H9 (cell line): ENCODE results near the gene KCNN3. TPM values are rescaled to one million over a fixed set of nuclear protein-coding genes. Genes with fewer than 3 reads are reported as not detected.

Experiments used
- DNase-seq: peaks from one replicate; pipeline ENCODE4 v3.0.0-alpha.2; 2017
- H2AFZ ChIP-seq: one replicate; pipeline ENCODE4 v1.6.1; 2013; ENCODE audit warnings: mild to moderate bottlenecking, low read length, control low read depth, moderate library complexity
- H2AK5ac ChIP-seq: 2 replicates; pipeline ENCODE4 v1.6.1; 2013; ENCODE audit warnings: low read length, control low read depth, mixed read lengths; ENCODE audit not compliant: insufficient read length
- H2BK120ac ChIP-seq: one replicate; pipeline ENCODE4 v1.6.1; 2013; ENCODE audit warnings: low read depth, mild to moderate bottlenecking, low read length, control low read depth, inconsistent platforms; ENCODE audit not compliant: poor library complexity, severe bottlenecking
- H2BK12ac ChIP-seq: 2 replicates; pipeline ENCODE4 v1.6.1; 2013; ENCODE audit warnings: low read length, control low read depth, mixed read lengths, low read depth; ENCODE audit not compliant: insufficient read length
- H2BK15ac ChIP-seq: 2 replicates; pipeline ENCODE4 v1.6.1; 2013; ENCODE audit warnings: low read depth, low read length, control low read depth
- H2BK20ac ChIP-seq: one replicate; pipeline ENCODE4 v1.6.1; 2013; ENCODE audit warnings: low read depth, mild to moderate bottlenecking, low read length, control low read depth, inconsistent platforms; ENCODE audit not compliant: poor library complexity, severe bottlenecking
- H2BK5ac ChIP-seq: 2 replicates; pipeline ENCODE4 v1.6.1; 2013; ENCODE audit warnings: low read length, control low read depth, mixed read lengths; ENCODE audit not compliant: insufficient read length
- H3K14ac ChIP-seq: 2 replicates; pipeline ENCODE4 v1.6.1; 2013; ENCODE audit warnings: low read length, control low read depth; ENCODE audit not compliant: insufficient read depth
- H3K18ac ChIP-seq: 2 replicates; pipeline ENCODE4 v1.6.1; 2013; ENCODE audit warnings: low read depth, mild to moderate bottlenecking, mixed read lengths, low read length, control low read depth; ENCODE audit not compliant: insufficient read length
- H3K23ac ChIP-seq: 2 replicates; pipeline ENCODE4 v1.6.1; 2013; ENCODE audit warnings: low read length, control low read depth, mixed read lengths, low read depth; ENCODE audit not compliant: insufficient read length
- H3K23me2 ChIP-seq: 2 replicates; pipeline ENCODE4 v1.6.1; 2013; ENCODE audit warnings: low read depth, mild to moderate bottlenecking, mixed read lengths, low read length, control low read depth; ENCODE audit not compliant: insufficient read length, poor library complexity, severe bottlenecking
- H3K27ac ChIP-seq: 2 replicates; pipeline ENCODE4 v1.5.1; 2013; ENCODE audit warnings: low read length, control low read depth, mixed read lengths, low read depth; ENCODE audit not compliant: insufficient read length
- H3K27me3 ChIP-seq: 2 replicates; pipeline ENCODE4 v1.6.1; 2013; ENCODE audit warnings: low read length, control low read depth, inconsistent platforms; ENCODE audit not compliant: insufficient read depth
- H3K4ac ChIP-seq: 2 replicates; pipeline ENCODE4 v1.6.1; 2013; ENCODE audit warnings: low read depth, mild to moderate bottlenecking, control low read depth, inconsistent platforms, low read length, moderate library complexity
- H3K4me1 ChIP-seq: 2 replicates; pipeline ENCODE4 v1.6.1; 2013; ENCODE audit warnings: low read length, control low read depth, inconsistent platforms; ENCODE audit not compliant: insufficient read depth
- H3K4me2 ChIP-seq: 2 replicates; pipeline ENCODE4 v1.6.1; 2013; ENCODE audit warnings: low read length, control low read depth, mixed read lengths; ENCODE audit not compliant: insufficient read length, insufficient read depth
- H3K56ac ChIP-seq: 2 replicates; pipeline ENCODE4 v1.6.1; 2013; ENCODE audit warnings: low read depth, mild to moderate bottlenecking, mixed read lengths, low read length, control low read depth; ENCODE audit not compliant: insufficient read length
- H3K79me1 ChIP-seq: 2 replicates; pipeline ENCODE4 v1.6.1; 2013; ENCODE audit warnings: low read depth, mild to moderate bottlenecking, moderate library complexity, low read length, control low read depth, inconsistent platforms; ENCODE audit not compliant: insufficient read depth, poor library complexity, severe bottlenecking
- H3K79me2 ChIP-seq: 2 replicates; pipeline ENCODE4 v1.6.1; 2013; ENCODE audit warnings: low read length, control low read depth, inconsistent platforms; ENCODE audit not compliant: insufficient read depth
- H3K9ac ChIP-seq: 2 replicates; pipeline ENCODE4 v1.6.1; 2013; ENCODE audit warnings: low read length, control low read depth, mixed read lengths; ENCODE audit not compliant: insufficient read length; ENCODE audit errors: extremely low read depth
- H3K9me3 ChIP-seq: one replicate; pipeline ENCODE4 v1.6.1; 2013; ENCODE audit warnings: low read depth, low read length, inconsistent platforms; ENCODE audit not compliant: control insufficient read depth
- H3T11ph ChIP-seq: one replicate; pipeline ENCODE4 v1.6.1; 2013; ENCODE audit warnings: mild to moderate bottlenecking, low read length, control low read depth, inconsistent platforms
- H4K20me1 ChIP-seq: one replicate; pipeline ENCODE4 v1.6.1; 2013; ENCODE audit not compliant: control insufficient read depth, insufficient read length, insufficient read depth
- H4K5ac ChIP-seq: 2 replicates; pipeline ENCODE4 v1.6.1; 2013; ENCODE audit warnings: low read depth, mild to moderate bottlenecking, mixed read lengths, low read length, control low read depth; ENCODE audit not compliant: insufficient read length
- H4K8ac ChIP-seq: replicated peaks from 2 replicates; pipeline ENCODE4 v1.6.1; 2013; ENCODE audit warnings: low read length, control low read depth, mixed read lengths, low read depth; ENCODE audit not compliant: insufficient read length
- H4K91ac ChIP-seq: 2 replicates; pipeline ENCODE4 v1.6.1; 2013; ENCODE audit warnings: low read depth, mild to moderate bottlenecking, moderate library complexity, mixed read lengths, low read length, control low read depth; ENCODE audit not compliant: insufficient read length
- H3K27ac Mint-ChIP-seq, 3 experiments: 2 replicates in 2 of 3; 3 replicates in 1 of 3; pipeline ENCODE4 v1.8.0; 2020 to 2021; ENCODE audit warnings: mixed read lengths in 3 of 3, mild to moderate bottlenecking in 1 of 3, moderate library complexity in 1 of 3
- H3K27me3 Mint-ChIP-seq: 2 replicates; pipeline ENCODE4 v1.8.0; 2021; ENCODE audit warnings: low read depth, mild to moderate bottlenecking, moderate library complexity, mixed read lengths
- H3K36me3 Mint-ChIP-seq, 3 experiments: 2 replicates in 2 of 3; 3 replicates in 1 of 3; pipeline ENCODE4 v1.8.0; 2020 to 2021; ENCODE audit warnings: low read depth in 3 of 3, mixed read lengths in 3 of 3; ENCODE audit not compliant: insufficient read depth in 1 of 3
- H3K4me1 Mint-ChIP-seq, 2 experiments: 2 replicates each; pipeline ENCODE4 v1.8.0; 2020; ENCODE audit warnings: mixed read lengths in 2 of 2
- H3K4me3 Mint-ChIP-seq, 2 experiments: 2 replicates in 1 of 2; 3 replicates in 1 of 2; pipeline ENCODE4 v1.8.0; 2020 to 2021; ENCODE audit warnings: mild to moderate bottlenecking in 2 of 2, mixed read lengths in 2 of 2, moderate library complexity in 1 of 2
- H3K9me3 Mint-ChIP-seq, 2 experiments: 2 replicates in 1 of 2; 3 replicates in 1 of 2; pipeline ENCODE4 v1.8.0; 2020; ENCODE audit warnings: mild to moderate bottlenecking in 2 of 2, mixed read lengths in 2 of 2, moderate library complexity in 1 of 2
- CTCF ChIP-seq: fragments of 200-600 bp; sonication (generic); conservative IDR thresholded peaks from 3 replicates; pipeline ENCODE4 v1.8.0; 2021; ENCODE audit warnings: antibody characterized with exemption, mild to moderate bottlenecking
- WGBS: extraction: QIAGEN DNeasy Blood & Tissue Kit; methylation state at CpG from one replicate; pipeline ENCODE4 v1.1.7; 2013; ENCODE audit warnings: missing lambda C conversion rate, low lambda C conversion rate, mixed read lengths; ENCODE audit not compliant: insufficient read length; ENCODE audit errors: extremely low coverage; 5-methylcytosine and 5-hydroxymethylcytosine counted together
- total RNA-seq: library from RNA; stranded (reverse); gene quantifications from 2 replicates; pipeline ENCODE4 v1.2.1, GENCODE V29; 2021

KCNN3 gene
- total RNA-seq, 1 experiment from 2014 or later, result 0.83 TPM

DNA sequence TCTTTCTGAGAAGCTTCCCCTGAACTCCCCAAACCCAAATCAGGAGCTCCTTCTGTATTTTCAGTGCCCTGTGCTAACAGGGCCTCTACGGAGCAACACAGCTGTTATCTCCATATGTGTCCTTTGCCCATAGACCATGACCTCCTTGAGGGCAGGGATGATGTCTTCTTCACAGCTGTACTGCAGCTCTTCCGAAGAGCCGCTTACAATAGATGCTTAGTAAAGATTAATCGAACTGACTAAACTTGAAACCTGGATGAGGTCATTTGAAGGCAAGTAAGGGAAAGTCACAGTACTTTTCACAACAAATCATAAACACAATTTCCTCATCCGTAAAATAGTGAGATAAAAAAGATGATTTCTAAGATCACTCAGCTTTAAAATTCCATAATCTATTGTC, 4.4 kb upstream of the KCNN3 start:
- Mint-ChIP-seq H3K4me3 (no peak overlapping the region), H3K27me3 (peaks cover 4% of the 10 kb centered on the region), H3K36me3 (no peaks in the 10 kb centered on the region; a peak in 1 of 7 replicates), H3K4me1 (peaks cover 11 to 18% of the 10 kb centered on the region in 2 experiments), H3K9me3 (no peaks in the 10 kb centered on the region; a peak in 1 of 5 replicates), H3K27ac (no peak overlapping the region)
- no peak overlapping the region for H2AK5ac ChIP-seq
- H3K14ac ChIP-seq, result no peak overlapping the region
- no peak overlapping the region for H2BK120ac ChIP-seq
- H3K9ac ChIP-seq, result no peak overlapping the region
- no peaks in the 10 kb centered on the region for H3K79me1 ChIP-seq
- no peak overlapping the region for H3T11ph ChIP-seq
- no peak overlapping the region for H2BK15ac ChIP-seq
- no peak overlapping the region for H3K23ac ChIP-seq
- 0 out of 2 replicates have a peak, but pooled peaks cover 2% of the 10 kb centered on the region for H3K27me3 ChIP-seq
- H3K79me2 ChIP-seq, result no peaks in the 10 kb centered on the region
- H3K9me3 ChIP-seq, result no peaks in the 10 kb centered on the region
- no peak overlapping the region for H3K27ac ChIP-seq
- no CpG with 5 or more reads among the region's 5 CpGs for WGBS
- no peak overlapping the region for H4K91ac ChIP-seq
- H3K4me2 ChIP-seq, result no peak overlapping the region
- no peak for TF ChIP-seq CTCF
- no peaks in the 10 kb centered on the region; the same call in 1 of the 2 replicates for H3K4me1 ChIP-seq
- no peak overlapping the region for H4K8ac ChIP-seq
- H2AFZ ChIP-seq, result no peak overlapping the region
- no peaks in the 10 kb centered on the region for H4K20me1 ChIP-seq
- DNase-seq, result no peak
- no peak overlapping the region for H2BK5ac ChIP-seq
- H4K5ac ChIP-seq, result no peak overlapping the region
- H3K4ac ChIP-seq, result no peak overlapping the region
- H2BK12ac ChIP-seq, result no peak overlapping the region
- peaks cover 3% of the 10 kb centered on the region for H3K23me2 ChIP-seq
- no peak overlapping the region for H3K18ac ChIP-seq
- no peak overlapping the region for H2BK20ac ChIP-seq
- no peak overlapping the region for H3K56ac ChIP-seq
